Fibroblast of lung (primary cell): ENCODE results near the gene ZMAT3. TPM values are rescaled to one million over a fixed set of nuclear protein-coding genes. Genes with fewer than 3 reads are reported as not detected.

Experiments used
- DNase-seq, 2 donors: peaks; one replicate each; pipeline versions ENCODE4 v3.0.0 to v3.0.0-alpha.2; 2010; ENCODE audit warnings: low read depth in 2 of 2
- H2AFZ ChIP-seq: 2 replicates; pipeline ENCODE4 v1.5.1; 2012; ENCODE audit warnings: low read length, control low read depth, inconsistent platforms
- H3K27ac ChIP-seq: 2 replicates; pipeline ENCODE4 v1.5.1; 2011; ENCODE audit warnings: low read length, control low read depth; ENCODE audit not compliant: insufficient read depth
- H3K27me3 ChIP-seq: 2 replicates; pipeline ENCODE4 v1.5.1; 2011; ENCODE audit warnings: mild to moderate bottlenecking, low read length; ENCODE audit not compliant: control insufficient read depth, insufficient read depth
- H3K36me3 ChIP-seq: 2 replicates; pipeline ENCODE4 v1.5.1; 2011; ENCODE audit warnings: low read length; ENCODE audit not compliant: control insufficient read depth, insufficient read depth
- H3K4me1 ChIP-seq: 2 replicates; pipeline ENCODE4 v1.5.1; 2011; ENCODE audit warnings: low read length; ENCODE audit not compliant: control insufficient read depth, insufficient read depth; ENCODE audit errors: extremely low read depth
- H3K4me2 ChIP-seq: 2 replicates; pipeline ENCODE4 v1.5.1; 2011; ENCODE audit warnings: low read length, control low read depth; ENCODE audit not compliant: insufficient read depth; ENCODE audit errors: extremely low read depth
- H3K4me3 ChIP-seq, 4 experiments: fragments of 200-600 bp in 1 of 4; sonication (generic) in 1 of 4; replicated peaks in 1 of 4; 2 replicates each; pipeline ENCODE4 v1.5.1; 2011 to 2016; ENCODE audit warnings: low read length in 4 of 4, low read depth in 3 of 4, mild to moderate bottlenecking in 3 of 4, control low read depth in 2 of 4, inconsistent platforms in 1 of 4, mixed read lengths in 1 of 4; ENCODE audit not compliant: insufficient read depth in 1 of 4; ENCODE audit errors: control extremely low read depth in 1 of 4
- H3K79me2 ChIP-seq: 2 replicates; pipeline ENCODE4 v1.5.1; 2012; ENCODE audit warnings: mild to moderate bottlenecking, low read length, inconsistent platforms; ENCODE audit not compliant: control insufficient read depth, insufficient read depth
- H3K9ac ChIP-seq: 2 replicates; pipeline ENCODE4 v1.5.1; 2011; ENCODE audit warnings: mild to moderate bottlenecking, low read length, control low read depth; ENCODE audit not compliant: insufficient read depth
- H3K9me3 ChIP-seq: 2 replicates; pipeline ENCODE4 v1.5.1; 2012; ENCODE audit warnings: low read depth, low read length; ENCODE audit not compliant: control insufficient read depth, insufficient read depth
- H4K20me1 ChIP-seq: 2 replicates; pipeline ENCODE4 v1.5.1; 2011; ENCODE audit warnings: low read length; ENCODE audit not compliant: control insufficient read depth, insufficient read depth; ENCODE audit errors: extremely low read depth
- EZH2 ChIP-seq: IDR thresholded peaks from 2 replicates; pipeline ENCODE4 v1.5.1; 2012; ENCODE audit warnings: low read length, control low read depth, mild to moderate bottlenecking; ENCODE audit errors: missing control alignments
- polyA plus RNA-seq, 2 donors: library from polyadenylated mRNA; depleted of rRNA in 1 of 2; stranded (reverse) in 1 of 2; unstranded in 1 of 2; fragments of >200 nt; gene quantifications; 2 replicates each; pipeline ENCODE4 v1.2.1, GENCODE V29; 2011 to 2012; ENCODE audit warnings: missing spikeins in 1 of 2
- total RNA-seq: library from RNA; depleted of rRNA; stranded (reverse); fragments of >200 nt; gene quantifications from 2 replicates; pipeline ENCODE4 v1.2.1, GENCODE V29; 2014
- TF ChIP-seq, protein P1 (sequence below), 2 donors: IDR thresholded peaks in 1 of 2; conservative IDR thresholded peaks in 1 of 2; 1 replicate in 1 of 2; 2 replicates in 1 of 2; pipeline ENCODE4 v1.5.1; 2011 to 2012; ENCODE audit warnings: low read length in 2 of 2, control low read depth in 1 of 2, inconsistent platforms in 1 of 2, low read depth in 1 of 2, mild to moderate bottlenecking in 1 of 2

Gene ZMAT3
- total and polyA plus RNA-seq, 2 donors (not counting 1 experiment from before 2014, with no cell fraction given): 34.3 to 34.8 TPM

- TF ChIP-seq, protein P1, sequence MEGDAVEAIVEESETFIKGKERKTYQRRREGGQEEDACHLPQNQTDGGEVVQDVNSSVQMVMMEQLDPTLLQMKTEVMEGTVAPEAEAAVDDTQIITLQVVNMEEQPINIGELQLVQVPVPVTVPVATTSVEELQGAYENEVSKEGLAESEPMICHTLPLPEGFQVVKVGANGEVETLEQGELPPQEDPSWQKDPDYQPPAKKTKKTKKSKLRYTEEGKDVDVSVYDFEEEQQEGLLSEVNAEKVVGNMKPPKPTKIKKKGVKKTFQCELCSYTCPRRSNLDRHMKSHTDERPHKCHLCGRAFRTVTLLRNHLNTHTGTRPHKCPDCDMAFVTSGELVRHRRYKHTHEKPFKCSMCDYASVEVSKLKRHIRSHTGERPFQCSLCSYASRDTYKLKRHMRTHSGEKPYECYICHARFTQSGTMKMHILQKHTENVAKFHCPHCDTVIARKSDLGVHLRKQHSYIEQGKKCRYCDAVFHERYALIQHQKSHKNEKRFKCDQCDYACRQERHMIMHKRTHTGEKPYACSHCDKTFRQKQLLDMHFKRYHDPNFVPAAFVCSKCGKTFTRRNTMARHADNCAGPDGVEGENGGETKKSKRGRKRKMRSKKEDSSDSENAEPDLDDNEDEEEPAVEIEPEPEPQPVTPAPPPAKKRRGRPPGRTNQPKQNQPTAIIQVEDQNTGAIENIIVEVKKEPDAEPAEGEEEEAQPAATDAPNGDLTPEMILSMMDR (conservative IDR thresholded peaks at IDR 0.05 in 1 of 2, IDR thresholded peaks at IDR 0.05 in 1 of 2; ENCODE audit: low read depth in 1 of 2, low read length in 2 of 2): no peak
- no peak for TF ChIP-seq EZH2
Observed at GRCh38 chr3:179026636-179027035, 45.0 kb downstream of the ZMAT3 start.

GRCh38 chr3:179021119-179021903, 50.3 kb downstream of the ZMAT3 start:
- Histone ChIP-seq H3K79me2 (no peaks in the 10 kb centered on the region), H3K4me2 (no peak overlapping the region), H2AFZ (no peak overlapping the region), H3K27ac (no peak overlapping the region), H3K9ac (no peak overlapping the region), H3K27me3 (no peaks in the 10 kb centered on the region), H3K4me3 (no peak overlapping the region), H3K9me3 (no peaks in the 10 kb centered on the region), H3K4me1 (no peaks in the 10 kb centered on the region), H3K36me3 (peaks cover 2% of the 10 kb centered on the region), H4K20me1 (no peaks in the 10 kb centered on the region)
- TF ChIP-seq EZH2: no peak
- TF ChIP-seq, protein P1 (conservative IDR thresholded peaks at IDR 0.05 in 1 of 2, IDR thresholded peaks at IDR 0.05 in 1 of 2; ENCODE audit: low read depth in 1 of 2, low read length in 2 of 2): no peak
- no peak for DNase-seq

More at GRCh38 chr3:179026636-179027035, 45.0 kb downstream of the ZMAT3 start:
- no peaks in the 10 kb centered on the region for H4K20me1 ChIP-seq
- DNase-seq: peak; percentile 32 to 68
- no peak overlapping the region for H3K4me3 ChIP-seq
- H3K36me3 ChIP-seq: peaks cover 4% of the 10 kb centered on the region
- H3K9me3 ChIP-seq: no peaks in the 10 kb centered on the region
- peaks cover 3% of the 10 kb centered on the region for H3K79me2 ChIP-seq
- no peak overlapping the region for H2AFZ ChIP-seq
- no peak overlapping the region for H3K9ac ChIP-seq
- H3K4me1 ChIP-seq: peaks cover 5% of the 10 kb centered on the region
- H3K4me2 ChIP-seq: no peak overlapping the region
- peak overlapping the region; percentile 20 for H3K27ac ChIP-seq
- no peaks in the 10 kb centered on the region for H3K27me3 ChIP-seq

- peaks cover 2% of the 10 kb centered on the region for H3K36me3 ChIP-seq
- H3K9me3 ChIP-seq: no peaks in the 10 kb centered on the region
- H3K4me1 ChIP-seq: no peaks in the 10 kb centered on the region
- no peaks in the 10 kb centered on the region for H3K27me3 ChIP-seq
- H2AFZ ChIP-seq: no peak overlapping the region
- no peaks in the 10 kb centered on the region for H4K20me1 ChIP-seq
- H3K79me2 ChIP-seq: no peaks in the 10 kb centered on the region
- DNase-seq: peak in 1 of 2 donors; percentile 25
- TF ChIP-seq, protein P1 (conservative IDR thresholded peaks at IDR 0.05 in 1 of 2, IDR thresholded peaks at IDR 0.05 in 1 of 2; ENCODE audit: low read depth in 1 of 2, low read length in 2 of 2): no peak
- no peak for TF ChIP-seq EZH2
- no peak overlapping the region for H3K27ac ChIP-seq
- H3K4me2 ChIP-seq: no peak overlapping the region
- H3K4me3 ChIP-seq: no peak overlapping the region
- H3K9ac ChIP-seq: no peak overlapping the region
Observed at GRCh38 chr3:179020112-179020511, 51.5 kb downstream of the ZMAT3 start.
